GM23248 (cell line): ENCODE data around the gene ZBTB20.

ENCODE experiments used
- EZH2 ChIP-seq: fragments of 200-600 bp; sonication (generic); IDR thresholded peaks from 2 replicates; pipeline ENCODE4 v1.6.1; 2018; ENCODE audit warnings: antibody characterized with exemption, mild to moderate bottlenecking; ENCODE audit not compliant: insufficient read depth, poor library complexity, severe bottlenecking
- EZH2phosphoT487 ChIP-seq: fragments of 200-600 bp; sonication (generic); IDR thresholded peaks from 2 replicates; pipeline ENCODE4 v1.6.1; 2018; ENCODE audit warnings: antibody characterized with exemption, moderate library complexity, mild to moderate bottlenecking, low read depth; ENCODE audit not compliant: insufficient read depth

DNA sequence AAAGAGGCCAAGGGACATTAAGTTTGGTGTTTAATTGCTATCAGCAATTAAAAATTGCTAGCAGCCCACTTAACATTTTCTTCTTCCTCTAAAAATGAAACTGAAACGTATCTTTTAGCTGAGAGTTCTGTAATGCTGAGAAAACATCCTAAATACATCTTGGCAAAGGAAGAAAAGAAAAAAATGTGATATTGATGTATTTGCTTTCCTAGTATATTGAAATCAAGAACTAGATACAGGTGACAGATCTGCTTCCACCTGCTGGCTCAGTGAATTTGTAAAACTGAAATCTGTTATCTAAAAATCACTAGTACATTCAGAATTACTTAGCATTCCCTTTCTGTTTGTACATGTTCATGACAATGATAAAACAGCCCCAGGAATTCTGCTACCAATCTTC lies 283.2 kb downstream of the ZBTB20 start:
- TF ChIP-seq EZH2 (no peak), EZH2phosphoT487 (no peak)
